ENCODE results near the gene DIP2B.
"Not testable (repeated sequence)": the region's sequence is repeated elsewhere in the genome, so short reads cannot be mapped to it uniquely, and the experiment has no call there.

DIP2B gene

GRCh38 chr12:50519353-50519752, 14.6 kb downstream of the DIP2B start:
- no peak for DNase-seq

GRCh38 chr12:50520416-50521207, 15.8 kb downstream of the DIP2B start:
- DNase-seq, result no peak

- DNase-seq, result not testable (repeated sequence)
Measured at GRCh38 chr12:50521781-50522180, 17.0 kb downstream of the DIP2B start.

DNA sequence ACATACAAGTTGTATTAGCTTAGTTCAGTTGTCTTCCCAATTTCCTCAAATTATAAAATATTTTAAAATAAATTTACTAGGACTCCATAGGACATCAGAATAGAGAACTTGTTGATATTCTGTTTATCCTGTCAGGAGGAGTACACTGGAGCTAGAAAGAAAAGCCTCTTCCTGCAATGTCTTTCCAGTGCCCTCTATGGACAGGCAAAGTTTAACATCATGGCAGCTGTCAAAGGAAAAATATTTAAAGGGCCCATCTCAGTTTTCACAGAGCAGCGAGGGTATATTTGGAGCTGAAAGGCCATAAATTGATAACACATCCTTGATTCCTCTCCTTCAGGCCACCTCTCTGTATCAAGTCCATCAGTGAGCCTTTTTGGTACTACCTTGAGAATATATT, 19.0 kb downstream of the DIP2B start:
- DNase-seq, result no peak

DNA sequence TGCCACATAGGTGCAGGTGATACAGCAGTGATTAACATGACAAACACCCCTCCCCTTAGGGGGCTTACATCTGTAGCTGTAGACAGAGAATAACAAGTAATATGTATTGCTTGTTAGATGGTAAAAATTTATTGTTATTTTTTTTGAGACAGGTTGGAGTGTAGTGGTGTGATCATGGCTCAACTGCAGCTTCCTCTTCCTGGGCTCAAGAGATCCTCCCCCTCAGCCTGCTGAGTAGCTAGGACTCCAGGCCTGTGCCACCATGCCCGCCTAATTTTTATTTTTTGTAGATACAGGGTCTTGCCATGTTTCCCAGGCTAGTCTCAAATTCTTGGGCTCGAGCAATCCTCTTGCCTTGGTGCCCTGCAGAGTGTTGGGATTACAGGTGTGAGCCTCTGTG, 19.8 kb downstream of the DIP2B start:
- no peak for DNase-seq

DNA sequence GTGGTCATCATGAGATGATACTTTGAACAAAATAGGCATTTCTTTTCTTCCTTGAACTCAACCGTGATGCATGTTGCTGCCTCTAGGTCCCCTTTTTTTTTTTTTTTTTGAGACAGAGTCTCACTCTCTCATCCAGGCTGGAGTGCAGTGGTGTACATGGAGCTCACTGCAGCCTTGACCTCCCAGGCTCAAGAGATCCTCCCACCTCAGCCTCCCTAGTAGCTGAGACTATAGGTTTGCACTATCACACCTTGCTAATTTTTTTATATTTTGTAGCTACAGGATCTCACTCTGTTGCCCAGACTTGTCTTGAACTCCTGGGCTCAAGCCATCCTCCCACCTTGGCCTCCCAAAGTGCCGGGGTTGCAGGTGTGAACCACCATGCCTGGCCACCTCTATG, 20.6 kb downstream of the DIP2B start:
- no peak for DNase-seq

GRCh38 chr12:50527359-50527726, 22.6 kb downstream of the DIP2B start:
- no peak for DNase-seq

GRCh38 chr12:50528800-50529199, 24.0 kb downstream of the DIP2B start:
- DNase-seq, result no peak

- no peak for DNase-seq
Measured at GRCh38 chr12:50529345-50529744, 24.6 kb downstream of the DIP2B start.

GRCh38 chr12:50530532-50530931, 25.7 kb downstream of the DIP2B start:
- no peak for DNase-seq

- DNase-seq, result no peak
Measured at GRCh38 chr12:50533203-50533584, 28.4 kb downstream of the DIP2B start.

DNA sequence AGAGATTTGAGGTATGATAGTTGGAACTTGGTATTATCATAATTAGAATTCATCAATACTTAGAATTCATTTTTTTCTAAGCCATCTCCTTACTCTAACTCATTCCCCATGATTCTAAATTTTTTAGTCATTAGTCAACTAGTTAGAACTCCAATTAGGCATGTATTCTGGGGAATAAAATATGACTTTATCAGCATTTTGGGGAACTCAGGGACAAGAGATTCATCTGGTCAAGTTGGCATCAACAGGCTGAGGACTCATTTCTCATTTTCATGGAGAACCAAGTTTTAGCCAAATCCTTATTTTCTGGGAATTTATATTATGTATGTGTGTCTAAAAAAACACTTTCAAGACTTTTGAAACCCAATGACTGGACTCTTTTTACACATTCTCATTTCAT, 29.2 kb downstream of the DIP2B start:
- DNase-seq, result no peak

DNA sequence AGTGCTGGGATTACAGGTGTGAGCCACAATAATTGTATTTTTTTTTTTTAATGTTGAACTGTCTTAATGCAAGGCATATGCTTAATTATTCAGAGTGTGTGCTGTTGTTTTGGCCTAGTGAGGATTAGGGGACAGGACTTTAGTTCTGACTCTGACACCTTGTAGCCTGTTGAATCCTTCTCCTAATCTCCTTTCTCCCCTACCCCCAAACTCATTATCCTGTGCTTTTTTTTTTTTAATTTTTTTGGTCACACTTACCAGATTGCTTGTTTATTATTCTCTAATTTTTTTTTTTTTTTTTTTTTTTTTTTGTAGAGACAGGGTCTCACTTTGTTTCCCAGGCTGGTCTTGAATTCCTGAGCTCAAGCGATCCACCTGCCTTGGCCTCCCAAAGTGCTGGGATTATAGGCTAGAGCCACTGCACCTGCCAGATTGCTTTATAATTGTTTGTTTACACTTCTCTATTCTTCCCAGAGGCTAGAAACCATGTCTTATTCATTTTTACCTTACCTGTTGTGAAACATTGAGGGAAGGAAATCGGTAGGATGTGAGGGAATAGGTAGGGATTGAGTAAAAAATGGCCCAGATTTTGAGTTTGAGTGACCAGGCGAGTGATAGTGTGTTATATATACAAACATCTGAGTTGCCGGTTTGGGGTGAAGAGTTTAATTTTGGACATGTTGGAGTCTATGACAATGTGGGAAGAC, 32.2 kb downstream of the DIP2B start:
- no peak for DNase-seq

- no peak for DNase-seq
Measured at GRCh38 chr12:50537538-50537919, 32.7 kb downstream of the DIP2B start.

DNA sequence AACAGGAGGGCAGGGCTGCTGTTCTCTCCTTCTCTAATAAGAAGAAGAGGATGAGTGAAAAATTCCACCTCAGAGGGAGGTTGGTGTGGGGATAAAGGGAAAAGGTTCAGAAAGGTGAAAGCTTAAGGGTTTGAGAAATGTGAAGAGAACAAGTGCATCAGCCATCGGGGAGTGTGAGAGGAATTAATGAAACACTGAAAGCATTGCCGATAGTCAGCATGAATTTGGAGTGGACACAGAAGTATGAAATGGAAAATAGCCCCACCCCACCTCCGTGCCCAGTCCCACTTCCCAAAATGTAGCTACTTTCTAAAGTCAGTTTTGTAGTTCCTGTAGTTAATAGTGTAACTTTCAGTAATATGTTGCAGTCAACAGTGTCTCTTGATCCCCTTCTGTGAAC, 33.4 kb downstream of the DIP2B start:
- DNase-seq, result no peak

- DNase-seq, result no peak
Measured at GRCh38 chr12:50541139-50541538, 36.4 kb downstream of the DIP2B start.

DNA sequence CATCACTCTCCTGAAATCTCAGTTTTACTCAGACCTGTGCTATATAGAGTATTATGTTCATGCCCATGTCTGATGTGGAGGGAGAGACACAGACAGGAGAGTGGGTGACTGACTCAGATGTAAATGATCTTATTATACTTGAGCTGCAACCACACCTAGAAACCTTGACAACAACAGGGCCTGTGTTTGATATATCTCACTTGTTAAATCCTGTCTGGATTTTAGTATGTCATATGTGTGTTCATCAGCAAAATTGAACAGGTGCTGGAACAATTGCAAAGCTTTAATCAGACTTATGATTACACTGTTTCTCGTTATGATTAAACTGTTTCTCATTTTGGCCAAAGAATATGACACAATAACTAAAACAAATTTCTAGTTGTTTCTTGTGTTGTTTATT, 37.7 kb downstream of the DIP2B start:
- peak; percentile 89 for DNase-seq

- not testable (repeated sequence) for DNase-seq
Measured at GRCh38 chr12:50543188-50543587, 38.4 kb downstream of the DIP2B start.

DNA sequence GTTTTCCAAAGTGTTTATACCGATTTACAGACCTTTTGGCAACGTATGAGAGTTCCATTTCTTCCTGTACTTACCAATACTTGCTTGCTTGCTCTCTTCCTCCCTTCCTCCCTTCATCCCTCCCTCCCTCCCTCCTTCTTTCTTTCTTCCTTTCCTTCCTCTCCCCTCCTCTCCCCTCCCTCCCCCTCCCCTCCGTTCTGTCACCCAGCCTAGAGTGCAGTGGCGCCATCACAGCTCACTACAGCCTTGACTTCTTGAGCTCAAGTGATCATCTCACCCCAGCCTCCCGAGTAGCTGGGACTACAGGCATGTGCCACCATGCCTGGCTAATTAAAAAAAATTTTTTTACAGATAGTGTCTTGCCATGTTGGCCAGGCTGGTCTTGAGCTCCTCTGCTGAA, 40.4 kb downstream of the DIP2B start:
- DNase-seq, result no peak

- no peak for DNase-seq
Measured at GRCh38 chr12:50545786-50546185, 41.0 kb downstream of the DIP2B start.

GRCh38 chr12:50546441-50547318, 41.9 kb downstream of the DIP2B start:
- DNase-seq, result no peak

GRCh38 chr12:50547742-50548141, 43.0 kb downstream of the DIP2B start:
- DNase-seq, result no peak

DNA sequence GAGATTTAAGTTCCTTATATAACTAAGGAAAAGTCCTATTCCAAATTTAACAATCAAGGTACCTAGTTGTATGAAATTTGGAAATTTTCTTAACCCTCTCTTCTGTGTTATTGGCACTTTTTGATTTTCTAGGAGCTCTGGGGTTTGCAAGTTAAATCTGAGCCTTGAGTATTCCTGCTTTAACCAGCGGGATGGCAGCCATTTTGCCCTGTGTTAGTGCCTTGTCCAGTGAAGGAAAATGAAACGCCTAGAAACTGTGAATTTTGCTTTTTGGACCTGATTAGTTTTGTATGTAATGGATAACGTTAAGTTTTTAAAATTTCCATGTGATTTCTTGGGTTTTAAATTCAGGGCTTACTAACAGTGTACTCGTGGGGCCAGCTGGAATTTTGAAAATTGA, 45.1 kb downstream of the DIP2B start:
- no peak for DNase-seq

Data from activated CD4-positive, alpha-beta T cell treated with anti-CD3 and anti-CD28 coated beads, Interleukin-10, Interleukin-2, amounts not matched to agents 100 ng/mL and 50 ng/mL, durations not matched to agents 16 hours and 8 hours (primary cell).